Measurements from ENCODE around the gene SEMA3A.

The SEMA3A gene

GRCh38 chr7:83918142-83918541, 276.4 kb downstream of the SEMA3A start:
- DNase-seq = no peak

- DNase-seq = no peak
Measured at GRCh38 chr7:83913174-83913573, 281.4 kb downstream of the SEMA3A start.

GRCh38 chr7:83908526-83908925, 286.1 kb downstream of the SEMA3A start:
- DNase-seq = no peak
